Keratinocyte (primary cell): ENCODE data around the gene GUSB. TPM values are rescaled to one million over a fixed set of nuclear protein-coding genes. Genes with fewer than 3 reads are reported as not detected.

Experiments used
- DNase-seq: peaks from one replicate; pipeline ENCODE4 v3.0.0-alpha.2; 2011; ENCODE audit warnings: low read depth, missing footprints, low spot score
- FAIRE-seq: peaks from 2 replicates; lab custom pipeline; 2011; peaks lifted over from hg19 to GRCh38; lab: Jason Lieb, UNC
- H2AFZ ChIP-seq: 2 replicates; pipeline ENCODE4 v1.6.0; 2012; ENCODE audit warnings: low read length, control low read depth, inconsistent platforms; ENCODE audit not compliant: control insufficient read depth
- H3K27ac ChIP-seq: 2 replicates; pipeline ENCODE4 v1.5.1; 2011; ENCODE audit warnings: low read length; ENCODE audit not compliant: control insufficient read depth, insufficient read depth
- H3K27me3 ChIP-seq: 3 replicates; pipeline ENCODE4 v1.6.0; 2011; ENCODE audit warnings: low read length; ENCODE audit not compliant: control insufficient read depth, insufficient read depth; ENCODE audit errors: extremely low read depth
- H3K36me3 ChIP-seq, 2 experiments: 2 replicates in 1 of 2; 3 replicates in 1 of 2; pipeline ENCODE4 v1.5.1; 2011; ENCODE audit warnings: low read length in 2 of 2, mild to moderate bottlenecking in 1 of 2; ENCODE audit not compliant: control insufficient read depth in 2 of 2, insufficient read depth in 2 of 2; ENCODE audit errors: extremely low read depth in 1 of 2
- H3K4me1 ChIP-seq: 3 replicates; pipeline ENCODE4 v1.5.1; 2011; ENCODE audit warnings: low read length; ENCODE audit not compliant: control insufficient read depth, insufficient read depth; ENCODE audit errors: extremely low read depth
- H3K4me2 ChIP-seq: 3 replicates; pipeline ENCODE4 v1.6.0; 2011; ENCODE audit warnings: low read depth, low read length; ENCODE audit not compliant: control insufficient read depth, insufficient read depth; ENCODE audit errors: extremely low read depth
- H3K4me3 ChIP-seq, 3 experiments: fragments of 200-600 bp in 1 of 3; sonication (generic) in 1 of 3; 2 replicates in 2 of 3; 3 replicates in 1 of 3; pipeline ENCODE4 v1.5.1; 2011 to 2016; ENCODE audit warnings: low read length in 3 of 3, mild to moderate bottlenecking in 3 of 3, control low read depth in 2 of 3, inconsistent platforms in 1 of 3, low read depth in 1 of 3, mixed read lengths in 1 of 3, mixed run types in 1 of 3, moderate library complexity in 1 of 3; ENCODE audit not compliant: control insufficient read depth in 2 of 3, insufficient read depth in 2 of 3; ENCODE audit errors: extremely low read depth in 1 of 3
- H3K79me2 ChIP-seq: 2 replicates; pipeline ENCODE4 v1.6.0; 2012; ENCODE audit warnings: low read length; ENCODE audit not compliant: control insufficient read depth, insufficient read depth
- H3K9ac ChIP-seq: 3 replicates; pipeline ENCODE4 v1.6.0; 2011; ENCODE audit warnings: low read length; ENCODE audit not compliant: control insufficient read depth, insufficient read depth; ENCODE audit errors: extremely low read depth
- H3K9me1 ChIP-seq: 3 replicates; pipeline ENCODE4 v1.6.0; 2011; ENCODE audit warnings: low read length; ENCODE audit not compliant: control insufficient read depth, insufficient read depth; ENCODE audit errors: extremely low read depth
- H3K9me3 ChIP-seq: 2 replicates; pipeline ENCODE4 v1.5.1; 2012; ENCODE audit warnings: low read depth, low read length; ENCODE audit not compliant: control insufficient read depth
- H4K20me1 ChIP-seq: 3 replicates; pipeline ENCODE4 v1.6.0; 2011; ENCODE audit warnings: low read length; ENCODE audit not compliant: control insufficient read depth, insufficient read depth; ENCODE audit errors: extremely low read depth
- EZH2 ChIP-seq: IDR thresholded peaks from one replicate; pipeline ENCODE4 v1.6.1; 2012; ENCODE audit warnings: inconsistent platforms, mild to moderate bottlenecking, low read length, moderate library complexity
- dilution Hi-C: fragments of 300-500 bp; cut with MboI; formaldehyde crosslinking; loops from one replicate; pipeline ENCODE4 v1.7.0; 2020; ENCODE audit warnings: low sequenced_read_pairs; ENCODE audit not compliant: extremely low pct_ligation_motif_present
- polyA plus RNA-seq, 5 experiments: library from polyadenylated mRNA; depleted of rRNA in 3 of 5; stranded (reverse) in 3 of 5; stranded (forward) in 1 of 5; unstranded in 1 of 5; fragments of >200 nt; gene quantifications; 1 replicate in 1 of 5; 2 replicates in 3 of 5; 3 replicates in 1 of 5; pipeline versions ENCODE4 v1.2.1 to v1.2.3, GENCODE V29; 2011 to 2012; ENCODE audit warnings: missing spikeins in 2 of 5, low read depth in 1 of 5, low replicate concordance in 1 of 5
- TF ChIP-seq, protein P1 (sequence below), 3 experiments: IDR thresholded peaks in 1 of 3; conservative IDR thresholded peaks in 1 of 3; optimal IDR thresholded peaks in 1 of 3; 2 replicates in 2 of 3; 3 replicates in 1 of 3; pipeline versions ENCODE3 to v1.5.1; 2011; ENCODE audit warnings: low read length in 3 of 3, mild to moderate bottlenecking in 3 of 3, moderate library complexity in 2 of 3, control low read depth in 1 of 3, inconsistent platforms in 1 of 3; ENCODE audit not compliant: insufficient read depth in 2 of 3; ENCODE audit errors: extremely low read depth in 1 of 3

GUSB gene
- polyA plus RNA-seq, 1 donor (not counting 4 experiments of a cell fraction or from before 2014, with no cell fraction given), result 13.3 TPM

DNA sequence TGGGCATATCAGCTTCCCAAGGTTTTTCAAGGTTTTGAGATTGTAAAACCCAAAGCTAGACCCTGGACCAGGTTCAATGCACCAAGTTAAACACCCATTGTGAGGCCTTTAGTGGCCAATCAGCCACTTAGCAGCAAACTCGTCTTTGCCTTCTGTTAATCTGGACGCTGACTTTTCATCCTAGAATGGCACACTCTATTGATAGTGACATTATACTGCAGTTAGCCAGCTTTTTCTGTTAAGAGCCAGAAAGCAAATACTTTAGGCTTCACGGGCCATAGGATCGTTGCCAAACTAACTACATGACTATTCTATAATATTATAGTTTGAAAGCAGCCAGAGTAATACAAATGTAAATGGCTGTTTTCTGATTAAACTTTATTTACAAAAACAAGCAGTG is 57.8 kb downstream of the GUSB start:
- Histone ChIP-seq H3K4me2 (no peak overlapping the region), H2AFZ (no peak overlapping the region), H3K4me3 (no peak overlapping the region), H3K27me3 (no peaks in the 10 kb centered on the region), H4K20me1 (no peaks in the 10 kb centered on the region), H3K36me3 (no peaks in the 10 kb centered on the region), H3K9me3 (no peaks in the 10 kb centered on the region), H3K9me1 (no peaks in the 10 kb centered on the region), H3K4me1 (no peaks in the 10 kb centered on the region), H3K27ac (no peak overlapping the region), H3K9ac (no peak overlapping the region), H3K79me2 (peaks cover 17% of the 10 kb centered on the region)
- TF ChIP-seq, protein P1, sequence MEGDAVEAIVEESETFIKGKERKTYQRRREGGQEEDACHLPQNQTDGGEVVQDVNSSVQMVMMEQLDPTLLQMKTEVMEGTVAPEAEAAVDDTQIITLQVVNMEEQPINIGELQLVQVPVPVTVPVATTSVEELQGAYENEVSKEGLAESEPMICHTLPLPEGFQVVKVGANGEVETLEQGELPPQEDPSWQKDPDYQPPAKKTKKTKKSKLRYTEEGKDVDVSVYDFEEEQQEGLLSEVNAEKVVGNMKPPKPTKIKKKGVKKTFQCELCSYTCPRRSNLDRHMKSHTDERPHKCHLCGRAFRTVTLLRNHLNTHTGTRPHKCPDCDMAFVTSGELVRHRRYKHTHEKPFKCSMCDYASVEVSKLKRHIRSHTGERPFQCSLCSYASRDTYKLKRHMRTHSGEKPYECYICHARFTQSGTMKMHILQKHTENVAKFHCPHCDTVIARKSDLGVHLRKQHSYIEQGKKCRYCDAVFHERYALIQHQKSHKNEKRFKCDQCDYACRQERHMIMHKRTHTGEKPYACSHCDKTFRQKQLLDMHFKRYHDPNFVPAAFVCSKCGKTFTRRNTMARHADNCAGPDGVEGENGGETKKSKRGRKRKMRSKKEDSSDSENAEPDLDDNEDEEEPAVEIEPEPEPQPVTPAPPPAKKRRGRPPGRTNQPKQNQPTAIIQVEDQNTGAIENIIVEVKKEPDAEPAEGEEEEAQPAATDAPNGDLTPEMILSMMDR (optimal IDR thresholded peaks at IDR 0.05 in 1 of 3, IDR thresholded peaks at IDR 0.05 in 1 of 3, conservative IDR thresholded peaks at IDR 0.05 in 1 of 3; ENCODE audit: extremely low read depth in 1 of 3, insufficient read depth in 2 of 3, low read length in 3 of 3), result no peak
- TF ChIP-seq EZH2, result no peak
- DNase-seq (no peak), FAIRE-seq (no peak)
- dilution Hi-C loops, result no loop called here

DNA sequence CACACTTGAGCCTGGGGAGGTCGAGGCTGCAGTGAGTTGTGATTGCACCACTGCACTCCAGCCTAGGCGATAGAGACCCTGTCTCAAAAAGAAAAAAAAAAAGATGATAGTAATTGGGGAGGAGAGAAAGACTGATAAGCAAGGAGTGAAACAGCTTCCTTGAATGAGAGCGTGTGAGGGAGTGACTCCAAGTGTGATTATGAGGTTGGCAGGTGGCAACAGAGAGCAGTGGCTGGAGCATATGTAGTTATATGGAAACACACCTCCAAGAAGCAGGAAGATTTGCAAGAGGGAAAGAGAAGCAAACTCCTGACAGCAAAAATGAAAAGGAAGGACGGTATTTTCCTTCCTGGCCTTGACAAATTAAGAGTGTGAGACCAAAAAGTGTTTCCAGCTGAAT is 58.7 kb downstream of the GUSB start:
- Histone ChIP-seq H3K4me1 (no peaks in the 10 kb centered on the region), H3K9ac (no peak overlapping the region), H3K36me3 (no peaks in the 10 kb centered on the region), H3K4me2 (no peak overlapping the region), H2AFZ (no peak overlapping the region), H3K27me3 (no peaks in the 10 kb centered on the region), H3K9me1 (no peaks in the 10 kb centered on the region), H4K20me1 (no peaks in the 10 kb centered on the region), H3K9me3 (no peaks in the 10 kb centered on the region), H3K79me2 (peaks cover 17% of the 10 kb centered on the region), H3K4me3 (no peak overlapping the region), H3K27ac (no peak overlapping the region)
- FAIRE-seq (no peak), DNase-seq (no peak)
- dilution Hi-C loops, result no loop called here
- no peak for TF ChIP-seq EZH2
- TF ChIP-seq, protein P1 (optimal IDR thresholded peaks at IDR 0.05 in 1 of 3, IDR thresholded peaks at IDR 0.05 in 1 of 3, conservative IDR thresholded peaks at IDR 0.05 in 1 of 3; ENCODE audit: extremely low read depth in 1 of 3, insufficient read depth in 2 of 3, low read length in 3 of 3), result no peak
